ENCODE data around the gene POGZ. TPM values are rescaled to one million over a fixed set of nuclear protein-coding genes. Genes with fewer than 3 reads are reported as not detected.
A peak's percentile ranks its signal among the peaks of the same experiment; 100 is the strongest.

POGZ gene
- total and polyA plus RNA-seq, 3 experiments from 2014 or later = 11.3 to 65.3 (median 60.1) TPM

DNA sequence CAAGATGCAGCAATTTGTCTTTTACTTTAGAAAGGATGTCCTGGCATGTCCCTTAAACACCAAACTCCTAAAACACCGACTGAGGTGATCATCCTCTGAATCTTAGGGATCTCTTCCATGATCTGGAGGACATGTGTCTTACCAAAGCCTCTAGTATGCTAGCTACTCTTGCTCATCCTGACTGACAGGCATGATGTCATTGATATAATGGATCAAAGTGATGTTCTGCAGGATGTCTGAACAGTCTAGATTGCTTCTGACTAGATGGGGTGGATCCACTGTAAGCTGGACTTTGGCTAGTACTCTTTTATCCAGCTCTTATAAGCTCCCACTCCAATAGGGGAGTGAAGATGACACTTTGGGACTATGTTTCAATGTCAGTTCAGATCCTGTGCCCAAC is 40.6 kb upstream of the POGZ start:
- Mint-ChIP-seq H3K4me1 (no peaks in the 10 kb centered on the region), H3K27me3 (peaks cover 0 to 1% of the 10 kb centered on the region in 2 donors), H3K4me3 (no peak overlapping the region), H3K9me3 (no peaks in the 10 kb centered on the region), H3K36me3 (no peaks in the 10 kb centered on the region), H3K27ac (no peak overlapping the region)
- H3K27me3 ChIP-seq (ENCODE audit: insufficient read depth, low read length, poor library complexity, severe bottlenecking) = no peaks in the 10 kb centered on the region
- no peak overlapping the region for H3K4me3 ChIP-seq (ENCODE audit: low read length)
- POLR2A ChIA-PET = no interaction called here
- DNase-seq = no peak
- no peaks in the 10 kb centered on the region for H3K9me3 ChIP-seq (ENCODE audit: low read length)
- CTCF ChIA-PET = no interaction called here
- H3K27ac ChIP-seq (ENCODE audit: low read depth, low read length) = no peak overlapping the region
- H3K36me3 ChIP-seq (ENCODE audit: insufficient read depth, low read length) = no peaks in the 10 kb centered on the region
- H3K4me1 ChIP-seq (ENCODE audit: insufficient read depth, low read length) = no peaks in the 10 kb centered on the region

DNA sequence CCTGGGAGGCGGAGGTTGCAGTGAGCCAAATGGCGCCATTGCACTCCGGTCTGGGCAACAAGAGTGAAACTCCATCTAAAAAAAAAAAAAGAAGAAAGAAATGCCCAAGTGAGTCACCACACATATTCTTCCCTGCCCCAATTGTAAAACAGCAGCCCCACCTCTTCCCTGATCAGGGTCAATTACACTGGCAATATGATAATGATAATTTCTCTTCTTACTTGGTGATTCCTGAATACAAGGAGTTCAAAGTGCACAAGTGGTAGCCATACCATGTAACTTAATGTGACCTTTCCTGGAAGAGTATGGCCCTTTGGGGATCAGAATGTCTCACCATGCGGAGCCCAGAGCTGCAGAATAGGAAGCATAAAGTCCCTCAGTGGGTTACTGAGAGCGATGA is 40.1 kb upstream of the POGZ start:
- Histone ChIP-seq H3K27ac (ENCODE audit: low read depth, low read length) (no peak overlapping the region), H3K27me3 (ENCODE audit: insufficient read depth, low read length, poor library complexity, severe bottlenecking) (no peaks in the 10 kb centered on the region), H3K4me1 (ENCODE audit: insufficient read depth, low read length) (no peaks in the 10 kb centered on the region), H3K9me3 (ENCODE audit: low read length) (no peaks in the 10 kb centered on the region), H3K4me3 (ENCODE audit: low read length) (no peak overlapping the region), H3K36me3 (ENCODE audit: insufficient read depth, low read length) (no peaks in the 10 kb centered on the region)
- no peak overlapping the region for H3K27ac Mint-ChIP-seq
- CTCF ChIA-PET = no interaction called here
- no peaks in the 10 kb centered on the region for H3K4me1 Mint-ChIP-seq
- DNase-seq = no peak
- H3K36me3 Mint-ChIP-seq = no peaks in the 10 kb centered on the region
- H3K9me3 Mint-ChIP-seq = no peaks in the 10 kb centered on the region
- H3K4me3 Mint-ChIP-seq = no peak overlapping the region
- POLR2A ChIA-PET = no interaction called here
- H3K27me3 Mint-ChIP-seq = peaks cover 0 to 1% of the 10 kb centered on the region in 2 donors

DNA sequence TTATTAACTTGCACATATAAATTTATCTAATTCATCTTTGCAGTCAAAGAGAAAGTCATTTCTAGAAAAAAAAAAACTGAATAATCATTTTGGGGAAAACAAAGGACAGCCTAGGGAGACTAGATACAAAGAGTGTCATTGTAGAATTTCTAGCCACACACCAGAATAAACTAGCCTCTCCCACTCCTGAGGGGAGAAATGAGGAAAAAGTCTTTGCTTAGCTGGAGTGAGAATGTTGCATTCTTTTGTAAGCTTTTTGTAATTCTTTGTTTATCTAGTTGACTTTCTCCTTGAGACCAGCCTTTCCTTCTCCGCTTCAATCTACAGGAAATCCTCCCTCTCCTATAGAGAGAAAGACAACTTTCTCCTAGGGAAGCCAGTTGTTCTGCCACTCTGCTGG is 36.0 kb upstream of the POGZ start:
- DNase-seq = no peak
- Mint-ChIP-seq H3K4me1 (no peaks in the 10 kb centered on the region), H3K27me3 (peaks cover 1 to 4% of the 10 kb centered on the region in 2 donors), H3K36me3 (no peaks in the 10 kb centered on the region), H3K9me3 (no peaks in the 10 kb centered on the region), H3K4me3 (no peak overlapping the region), H3K27ac (no peak overlapping the region)
- Histone ChIP-seq H3K27ac (ENCODE audit: low read depth, low read length) (no peak overlapping the region), H3K4me3 (ENCODE audit: low read length) (no peak overlapping the region), H3K9me3 (ENCODE audit: low read length) (no peaks in the 10 kb centered on the region), H3K36me3 (ENCODE audit: insufficient read depth, low read length) (no peaks in the 10 kb centered on the region), H3K27me3 (ENCODE audit: insufficient read depth, low read length, poor library complexity, severe bottlenecking) (no peaks in the 10 kb centered on the region), H3K4me1 (ENCODE audit: insufficient read depth, low read length) (no peaks in the 10 kb centered on the region)
- ChIA-PET POLR2A (no interaction called here), CTCF (interaction anchor here (1.2 kb wide), 1 partner anchor 18 kb away, joined by 3 read pairs; no protein-coding TSS in a partner anchor)

DNA sequence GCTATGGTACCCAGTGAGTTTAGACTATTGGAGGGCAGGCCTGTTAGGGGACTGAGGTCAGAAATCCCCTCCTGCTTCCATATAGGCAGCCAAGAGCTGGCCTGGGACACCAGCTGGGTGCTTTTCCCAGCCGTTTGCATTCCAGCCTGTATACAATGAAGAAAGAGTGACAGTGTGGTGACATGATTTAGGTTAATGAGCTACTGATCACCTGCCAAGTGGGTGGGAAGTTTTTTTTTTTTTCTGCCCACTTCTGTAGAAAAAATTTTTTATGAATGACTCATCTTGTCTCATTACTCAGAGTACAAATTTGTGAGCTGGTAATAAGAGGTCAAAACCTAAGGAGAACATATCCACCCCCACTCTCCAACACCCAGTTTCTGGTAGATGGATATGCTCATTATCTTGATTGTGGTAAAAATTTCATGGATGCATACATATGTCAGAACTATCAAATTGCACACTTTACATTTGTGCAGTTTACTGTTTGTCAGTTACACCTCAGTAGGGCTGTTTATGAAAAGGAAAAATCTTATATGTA is 35.5 kb upstream of the POGZ start:
- no peak overlapping the region for H3K4me3 Mint-ChIP-seq
- H3K27me3 Mint-ChIP-seq = peaks cover 1 to 4% of the 10 kb centered on the region in 2 donors
- Histone ChIP-seq H3K4me1 (ENCODE audit: insufficient read depth, low read length) (no peaks in the 10 kb centered on the region), H3K27me3 (ENCODE audit: insufficient read depth, low read length, poor library complexity, severe bottlenecking) (no peaks in the 10 kb centered on the region), H3K36me3 (ENCODE audit: insufficient read depth, low read length) (no peaks in the 10 kb centered on the region), H3K9me3 (ENCODE audit: low read length) (no peaks in the 10 kb centered on the region), H3K27ac (ENCODE audit: low read depth, low read length) (no peak overlapping the region), H3K4me3 (ENCODE audit: low read length) (no peak overlapping the region)
- H3K36me3 Mint-ChIP-seq = no peaks in the 10 kb centered on the region
- DNase-seq = no peak
- no peaks in the 10 kb centered on the region for H3K9me3 Mint-ChIP-seq
- CTCF ChIA-PET = interaction anchor here (1.2 kb wide), 1 partner anchor 17 kb away, joined by 3 read pairs; no protein-coding TSS in a partner anchor
- POLR2A ChIA-PET = interaction anchor here (0.6 kb wide), 2 partner anchors 28 to 29 kb away, joined by 5 to 6 read pairs; no protein-coding TSS in a partner anchor
- H3K27ac Mint-ChIP-seq = no peak overlapping the region
- H3K4me1 Mint-ChIP-seq = no peaks in the 10 kb centered on the region

DNA sequence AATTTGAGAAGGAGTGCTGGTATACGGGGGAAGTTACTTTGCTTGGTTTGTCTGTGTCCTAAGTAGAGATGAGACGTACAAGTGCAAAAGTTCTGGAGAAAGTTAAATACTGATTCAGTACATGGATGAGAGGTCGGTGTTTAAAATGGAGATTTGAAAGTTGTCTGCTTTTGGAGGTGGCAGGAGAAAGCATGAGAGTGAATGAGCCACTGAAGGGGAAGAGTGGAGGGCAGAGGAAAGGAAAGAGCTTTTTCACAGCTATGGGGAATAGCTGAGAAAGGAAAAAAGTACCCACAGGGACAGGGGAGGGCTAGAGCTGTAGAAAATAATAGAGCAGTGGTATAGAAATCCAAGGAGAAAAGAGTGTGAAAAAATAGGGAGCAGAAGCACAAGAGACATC is 33.7 kb upstream of the POGZ start:
- H3K27ac Mint-ChIP-seq = peak overlapping the region in 1 of 8 donors; percentile 24
- ChIA-PET POLR2A (no interaction called here), CTCF (no interaction called here)
- no peak for DNase-seq
- Histone ChIP-seq H3K4me1 (ENCODE audit: insufficient read depth, low read length) (no peaks in the 10 kb centered on the region), H3K9me3 (ENCODE audit: low read length) (no peaks in the 10 kb centered on the region), H3K4me3 (ENCODE audit: low read length) (no peak overlapping the region), H3K27ac (ENCODE audit: low read depth, low read length) (no peak overlapping the region), H3K36me3 (ENCODE audit: insufficient read depth, low read length) (no peaks in the 10 kb centered on the region), H3K27me3 (ENCODE audit: insufficient read depth, low read length, poor library complexity, severe bottlenecking) (no peaks in the 10 kb centered on the region)
- H3K27me3 Mint-ChIP-seq = peaks cover 2 to 4% of the 10 kb centered on the region in 2 donors
- no peaks in the 10 kb centered on the region for H3K36me3 Mint-ChIP-seq
- H3K4me1 Mint-ChIP-seq = no peaks in the 10 kb centered on the region
- no peak overlapping the region for H3K4me3 Mint-ChIP-seq
- no peaks in the 10 kb centered on the region for H3K9me3 Mint-ChIP-seq

DNA sequence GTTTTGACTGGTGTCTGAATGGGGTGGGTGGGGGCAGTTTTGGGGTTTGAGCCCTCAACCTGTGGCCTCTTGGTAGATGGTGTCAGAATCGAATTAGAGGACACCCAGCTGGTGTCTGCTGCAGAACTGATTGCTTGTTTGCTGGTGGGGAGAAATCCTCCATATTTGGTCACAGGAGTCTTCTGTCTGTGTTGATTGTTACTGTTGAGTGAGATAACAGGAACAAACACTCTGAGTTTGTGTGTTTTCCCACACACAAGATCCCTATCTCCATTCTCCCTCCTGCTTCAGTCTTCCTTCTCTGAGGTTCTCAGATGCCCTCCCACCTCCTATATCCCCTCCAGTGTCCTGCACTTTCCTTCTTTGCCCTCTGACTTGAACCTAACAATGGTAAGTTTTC is 32.8 kb upstream of the POGZ start:
- no peak overlapping the region for H3K4me3 ChIP-seq (ENCODE audit: low read length)
- Mint-ChIP-seq H3K27ac (no peak overlapping the region), H3K4me1 (no peaks in the 10 kb centered on the region), H3K4me3 (no peak overlapping the region), H3K36me3 (no peaks in the 10 kb centered on the region), H3K9me3 (no peaks in the 10 kb centered on the region), H3K27me3 (peaks cover 2 to 4% of the 10 kb centered on the region in 2 donors)
- no peaks in the 10 kb centered on the region for H3K36me3 ChIP-seq (ENCODE audit: insufficient read depth, low read length)
- POLR2A ChIA-PET = interaction anchor here (0.5 kb wide), 1 partner anchor 1231 kb away, joined by 3 read pairs; no protein-coding TSS in a partner anchor
- no peaks in the 10 kb centered on the region for H3K4me1 ChIP-seq (ENCODE audit: insufficient read depth, low read length)
- no peaks in the 10 kb centered on the region for H3K27me3 ChIP-seq (ENCODE audit: insufficient read depth, low read length, poor library complexity, severe bottlenecking)
- no peaks in the 10 kb centered on the region for H3K9me3 ChIP-seq (ENCODE audit: low read length)
- CTCF ChIA-PET = no interaction called here
- DNase-seq = no peak
- no peak overlapping the region for H3K27ac ChIP-seq (ENCODE audit: low read depth, low read length)

DNA sequence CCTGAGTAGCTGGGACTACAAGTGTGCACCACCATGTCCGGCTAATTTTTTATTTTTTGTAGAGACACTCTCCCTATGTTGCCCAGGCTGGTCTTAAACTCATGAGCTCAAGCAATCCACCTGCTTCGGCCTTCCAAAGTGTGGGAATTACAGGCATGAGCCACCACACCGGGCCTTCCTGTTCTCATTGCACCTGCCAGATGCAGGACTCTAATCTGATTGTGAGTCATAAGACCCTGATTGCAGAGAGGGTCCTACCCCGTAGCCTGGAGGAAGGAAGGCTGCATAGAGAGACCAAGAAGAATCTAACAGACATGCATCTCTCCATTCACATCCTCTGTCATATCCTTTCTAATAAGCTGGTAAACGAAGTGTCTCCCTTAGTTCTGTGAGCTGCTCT is 32.3 kb upstream of the POGZ start:
- ChIA-PET CTCF (no interaction called here), POLR2A (interaction anchor here (0.5 kb wide), 1 partner anchor 1231 kb away, joined by 3 read pairs; no protein-coding TSS in a partner anchor)
- Mint-ChIP-seq H3K27ac (no peak overlapping the region), H3K9me3 (no peaks in the 10 kb centered on the region), H3K36me3 (no peaks in the 10 kb centered on the region), H3K4me1 (no peaks in the 10 kb centered on the region), H3K4me3 (no peak overlapping the region), H3K27me3 (peaks cover 2 to 4% of the 10 kb centered on the region in 2 donors)
- Histone ChIP-seq H3K4me1 (ENCODE audit: insufficient read depth, low read length) (no peaks in the 10 kb centered on the region), H3K36me3 (ENCODE audit: insufficient read depth, low read length) (no peaks in the 10 kb centered on the region), H3K9me3 (ENCODE audit: low read length) (no peaks in the 10 kb centered on the region), H3K4me3 (ENCODE audit: low read length) (no peak overlapping the region), H3K27me3 (ENCODE audit: insufficient read depth, low read length, poor library complexity, severe bottlenecking) (no peaks in the 10 kb centered on the region), H3K27ac (ENCODE audit: low read depth, low read length) (no peak overlapping the region)
- no peak for DNase-seq

DNA sequence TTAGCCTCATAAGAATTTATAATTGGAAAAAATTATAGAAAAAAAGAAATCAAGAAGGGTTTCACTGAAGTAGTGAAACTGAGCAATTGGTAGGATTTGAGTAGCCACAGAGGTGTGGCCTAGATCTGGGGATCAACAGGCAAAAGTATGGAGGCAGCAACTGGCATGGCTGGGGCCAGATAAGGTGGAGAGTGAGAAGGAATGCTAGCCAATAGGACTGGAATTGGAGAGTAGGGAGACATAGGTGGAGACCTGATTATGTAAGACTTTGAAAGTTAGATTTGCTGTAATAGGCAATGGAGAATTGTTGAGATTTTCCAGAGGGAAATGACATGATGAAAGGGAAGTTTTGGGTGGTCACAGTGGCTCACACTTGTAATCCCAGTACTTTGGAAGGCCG is 27.3 kb upstream of the POGZ start:
- Mint-ChIP-seq H3K4me3 (no peak overlapping the region), H3K27ac (no peak overlapping the region), H3K4me1 (no peaks in the 10 kb centered on the region), H3K27me3 (peaks cover 2 to 4% of the 10 kb centered on the region in 2 donors), H3K9me3 (peaks cover 2 to 6% (median 3%) of the 10 kb centered on the region in 5 donors), H3K36me3 (peaks cover 0 to 5% (median 0%) of the 10 kb centered on the region in 3 donors)
- H3K27ac ChIP-seq (ENCODE audit: low read depth, low read length) = no peak overlapping the region
- no peak for DNase-seq
- no peaks in the 10 kb centered on the region for H3K4me1 ChIP-seq (ENCODE audit: insufficient read depth, low read length)
- H3K9me3 ChIP-seq (ENCODE audit: low read length) = no peaks in the 10 kb centered on the region
- no peaks in the 10 kb centered on the region for H3K27me3 ChIP-seq (ENCODE audit: insufficient read depth, low read length, poor library complexity, severe bottlenecking)
- no peak overlapping the region for H3K4me3 ChIP-seq (ENCODE audit: low read length)
- POLR2A ChIA-PET = no interaction called here
- no peaks in the 10 kb centered on the region for H3K36me3 ChIP-seq (ENCODE audit: insufficient read depth, low read length)
- CTCF ChIA-PET = no interaction called here

Data from CD8-positive, alpha-beta memory T cell (primary cell).